Measurements from ENCODE around the gene PRRX2. TPM values are rescaled to one million over a fixed set of nuclear protein-coding genes. Genes with fewer than 3 reads are reported as not detected.
A peak's percentile ranks its signal among the peaks of the same experiment; 100 is the strongest.

PRRX2 gene
- total and polyA plus RNA-seq, 4 donors: 0.03 to 0.08 TPM; not detected in 2

GRCh38 chr9:129640086-129640870, 25.2 kb upstream of the PRRX2 start:
- DNase-seq (ENCODE audit: low spot score): no peak
- Histone ChIP-seq H3K4me3 (ENCODE audit: low read depth in 1 of 3, low read length in 3 of 3) (no peak overlapping the region), H3K9me3 (ENCODE audit: control insufficient read depth in 4 of 4, low read length in 3 of 4) (no peaks in the 10 kb centered on the region), H3K36me3 (ENCODE audit: control insufficient read depth in 4 of 4, insufficient read depth in 3 of 4, low read depth in 1 of 4, low read length in 3 of 4) (peaks cover 4 to 33% (median 12%) of the 10 kb centered on the region in 4 donors), H3K27ac (ENCODE audit: low read depth in 1 of 2, low read length in 2 of 2) (no peak overlapping the region), H3K4me1 (ENCODE audit: control insufficient read depth in 4 of 4, insufficient read depth in 4 of 4, low read length in 3 of 4) (peaks cover 4 to 27% (median 21%) of the 10 kb centered on the region in 4 donors), H3K27me3 (ENCODE audit: control insufficient read depth in 4 of 4, insufficient read depth in 4 of 4, low read length in 3 of 4) (no peaks in the 10 kb centered on the region), H3K9ac (ENCODE audit: low read depth in 1 of 2, low read length in 2 of 2) (no peak overlapping the region)
- TF ChIP-seq JUND (IDR thresholded peaks at IDR 0.05) (no peak), FOXA2 (IDR thresholded peaks at IDR 0.05) (no peak), MAX (IDR thresholded peaks at IDR 0.05) (no peak)
- TF ChIP-seq, protein P1, sequence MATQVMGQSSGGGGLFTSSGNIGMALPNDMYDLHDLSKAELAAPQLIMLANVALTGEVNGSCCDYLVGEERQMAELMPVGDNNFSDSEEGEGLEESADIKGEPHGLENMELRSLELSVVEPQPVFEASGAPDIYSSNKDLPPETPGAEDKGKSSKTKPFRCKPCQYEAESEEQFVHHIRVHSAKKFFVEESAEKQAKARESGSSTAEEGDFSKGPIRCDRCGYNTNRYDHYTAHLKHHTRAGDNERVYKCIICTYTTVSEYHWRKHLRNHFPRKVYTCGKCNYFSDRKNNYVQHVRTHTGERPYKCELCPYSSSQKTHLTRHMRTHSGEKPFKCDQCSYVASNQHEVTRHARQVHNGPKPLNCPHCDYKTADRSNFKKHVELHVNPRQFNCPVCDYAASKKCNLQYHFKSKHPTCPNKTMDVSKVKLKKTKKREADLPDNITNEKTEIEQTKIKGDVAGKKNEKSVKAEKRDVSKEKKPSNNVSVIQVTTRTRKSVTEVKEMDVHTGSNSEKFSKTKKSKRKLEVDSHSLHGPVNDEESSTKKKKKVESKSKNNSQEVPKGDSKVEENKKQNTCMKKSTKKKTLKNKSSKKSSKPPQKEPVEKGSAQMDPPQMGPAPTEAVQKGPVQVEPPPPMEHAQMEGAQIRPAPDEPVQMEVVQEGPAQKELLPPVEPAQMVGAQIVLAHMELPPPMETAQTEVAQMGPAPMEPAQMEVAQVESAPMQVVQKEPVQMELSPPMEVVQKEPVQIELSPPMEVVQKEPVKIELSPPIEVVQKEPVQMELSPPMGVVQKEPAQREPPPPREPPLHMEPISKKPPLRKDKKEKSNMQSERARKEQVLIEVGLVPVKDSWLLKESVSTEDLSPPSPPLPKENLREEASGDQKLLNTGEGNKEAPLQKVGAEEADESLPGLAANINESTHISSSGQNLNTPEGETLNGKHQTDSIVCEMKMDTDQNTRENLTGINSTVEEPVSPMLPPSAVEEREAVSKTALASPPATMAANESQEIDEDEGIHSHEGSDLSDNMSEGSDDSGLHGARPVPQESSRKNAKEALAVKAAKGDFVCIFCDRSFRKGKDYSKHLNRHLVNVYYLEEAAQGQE (IDR thresholded peaks at IDR 0.05): no peak
- WGBS: 80% methylated on average over 25 of the region's 25 CpGs

DNA sequence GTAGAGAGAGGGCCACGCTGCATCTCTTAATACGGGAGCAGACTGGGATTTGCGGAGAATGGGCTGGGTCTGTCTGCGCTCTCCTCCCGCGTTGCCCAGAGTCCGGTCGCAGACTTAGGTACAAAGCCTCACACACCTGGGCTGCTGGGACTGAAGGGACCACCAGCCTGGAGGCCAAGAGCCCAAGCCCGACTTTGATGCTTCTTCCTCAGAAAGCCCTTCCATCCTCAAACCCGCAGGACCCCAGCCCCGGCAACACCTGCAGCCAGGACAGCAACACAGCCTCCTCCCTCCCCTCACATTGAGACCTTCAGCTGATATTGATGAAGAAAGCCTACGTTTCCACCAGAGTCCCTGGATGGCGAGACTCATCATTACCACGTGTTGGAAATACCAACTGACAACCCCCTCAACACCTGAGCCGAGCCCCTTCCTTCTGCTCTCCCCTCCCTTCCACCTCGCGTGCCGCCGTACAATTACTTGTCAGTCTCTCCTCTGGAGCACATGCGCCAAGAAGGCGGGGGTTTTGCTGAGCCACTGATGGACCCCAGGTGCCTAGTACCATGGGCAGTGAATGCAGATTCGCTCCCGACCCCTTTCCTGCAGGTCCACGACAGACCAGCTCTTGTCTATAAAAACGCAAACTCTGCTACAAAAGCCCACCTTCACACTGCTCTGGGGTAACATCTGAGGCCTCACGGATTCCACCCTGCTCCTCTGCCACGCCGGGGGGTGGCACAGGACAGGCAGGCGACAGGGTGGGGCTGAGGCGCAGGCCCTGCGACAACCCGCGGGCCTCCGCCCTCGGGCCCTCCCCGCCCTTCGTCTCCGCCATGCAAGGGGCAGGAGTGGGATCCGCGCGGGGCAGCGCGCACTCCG, 24.3 kb upstream of the PRRX2 start:
- DNase-seq (ENCODE audit: low spot score): no peak
- Histone ChIP-seq H3K27me3 (ENCODE audit: control insufficient read depth in 4 of 4, insufficient read depth in 4 of 4, low read length in 3 of 4) (no peaks in the 10 kb centered on the region), H3K27ac (ENCODE audit: low read depth in 1 of 2, low read length in 2 of 2) (peak overlapping the region in 1 of 2 donors; percentile 80), H3K4me3 (ENCODE audit: low read depth in 1 of 3, low read length in 3 of 3) (peak overlapping the region; percentile 62 to 83 (median 82)), H3K9ac (ENCODE audit: low read depth in 1 of 2, low read length in 2 of 2) (peak overlapping the region in 1 of 2 donors; percentile 49), H3K9me3 (ENCODE audit: control insufficient read depth in 4 of 4, low read length in 3 of 4) (no peaks in the 10 kb centered on the region), H3K4me1 (ENCODE audit: control insufficient read depth in 4 of 4, insufficient read depth in 4 of 4, low read length in 3 of 4) (peaks cover 4 to 27% (median 21%) of the 10 kb centered on the region in 4 donors), H3K36me3 (ENCODE audit: control insufficient read depth in 4 of 4, insufficient read depth in 3 of 4, low read depth in 1 of 4, low read length in 3 of 4) (peaks cover 0 to 27% (median 8%) of the 10 kb centered on the region in 4 donors)
- 20% methylated on average over 44 of the region's 44 CpGs for WGBS
- TF ChIP-seq EGR1 (IDR thresholded peaks at IDR 0.05; ENCODE audit: low read depth in 2 of 2) (no peak), NR2F2 (IDR thresholded peaks at IDR 0.05) (no peak), RXRA (IDR thresholded peaks at IDR 0.05) (no peak), SP1 (IDR thresholded peaks at IDR 0.05) (no peak), ATF3 (IDR thresholded peaks at IDR 0.05) (no peak)
- TF ChIP-seq, protein P2, sequence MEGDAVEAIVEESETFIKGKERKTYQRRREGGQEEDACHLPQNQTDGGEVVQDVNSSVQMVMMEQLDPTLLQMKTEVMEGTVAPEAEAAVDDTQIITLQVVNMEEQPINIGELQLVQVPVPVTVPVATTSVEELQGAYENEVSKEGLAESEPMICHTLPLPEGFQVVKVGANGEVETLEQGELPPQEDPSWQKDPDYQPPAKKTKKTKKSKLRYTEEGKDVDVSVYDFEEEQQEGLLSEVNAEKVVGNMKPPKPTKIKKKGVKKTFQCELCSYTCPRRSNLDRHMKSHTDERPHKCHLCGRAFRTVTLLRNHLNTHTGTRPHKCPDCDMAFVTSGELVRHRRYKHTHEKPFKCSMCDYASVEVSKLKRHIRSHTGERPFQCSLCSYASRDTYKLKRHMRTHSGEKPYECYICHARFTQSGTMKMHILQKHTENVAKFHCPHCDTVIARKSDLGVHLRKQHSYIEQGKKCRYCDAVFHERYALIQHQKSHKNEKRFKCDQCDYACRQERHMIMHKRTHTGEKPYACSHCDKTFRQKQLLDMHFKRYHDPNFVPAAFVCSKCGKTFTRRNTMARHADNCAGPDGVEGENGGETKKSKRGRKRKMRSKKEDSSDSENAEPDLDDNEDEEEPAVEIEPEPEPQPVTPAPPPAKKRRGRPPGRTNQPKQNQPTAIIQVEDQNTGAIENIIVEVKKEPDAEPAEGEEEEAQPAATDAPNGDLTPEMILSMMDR (IDR thresholded peaks at IDR 0.05; ENCODE audit: low read depth, low read length, missing input control): no peak

Measured in liver (tissue), 9 donors.